ENCODE measurements around the gene PROSER3. TPM values are rescaled to one million over a fixed set of nuclear protein-coding genes. Genes with fewer than 3 reads are reported as not detected.
A peak's percentile ranks its signal among the peaks of the same experiment; 100 is the strongest.

Gene PROSER3
- total and polyA plus RNA-seq, 9 of the 15 experiments (the other 6 are each of a cell fraction or from before 2014, with no cell fraction given) = 1.0 to 39.5 (median 5.1) TPM

DNA sequence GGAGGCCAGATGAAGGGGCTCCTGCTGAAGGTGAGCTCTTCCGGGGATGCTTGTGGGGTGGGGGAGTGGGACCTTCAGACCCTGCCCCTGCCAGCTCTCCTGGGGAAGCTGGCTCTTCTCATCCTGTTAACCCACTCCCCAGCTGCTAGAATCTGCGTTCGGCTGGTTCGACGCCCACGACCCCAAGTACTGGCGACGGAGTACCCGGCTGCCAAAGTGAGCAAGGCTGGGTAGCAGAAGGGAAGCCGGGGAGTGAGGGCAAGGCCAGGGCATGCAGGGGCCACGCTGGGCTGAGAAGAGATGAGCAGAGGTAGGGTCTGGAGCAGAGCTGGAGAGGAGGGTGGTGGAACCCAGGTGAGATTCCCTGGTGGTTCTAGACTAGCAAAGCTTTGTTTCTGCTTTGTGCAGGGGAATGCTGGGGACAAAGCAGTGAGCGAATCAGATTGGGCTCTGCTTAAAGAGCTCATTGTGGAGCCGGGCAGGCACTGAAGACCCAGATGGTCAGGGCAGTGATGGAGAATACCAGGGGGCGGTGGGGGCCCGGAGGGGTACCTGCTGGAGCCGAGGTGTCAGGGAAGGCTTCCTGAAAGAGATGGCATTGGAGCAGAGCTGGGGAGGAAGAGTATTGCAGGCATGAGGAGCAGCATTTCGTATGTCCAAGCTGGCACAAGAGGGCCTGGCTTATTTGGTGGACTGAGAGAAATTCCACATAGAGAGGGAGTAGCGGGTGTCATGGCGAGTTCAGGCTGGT lies 29.8 kb upstream of the PROSER3 start:
- Histone ChIP-seq H3K4me3 (no peak overlapping the region), H3K9ac (ENCODE audit: insufficient read depth in 1 of 2, low read depth in 2 of 2, low read length in 2 of 2) (no peak overlapping the region), H2AFZ (ENCODE audit: low read depth, low read length) (no peak overlapping the region), H3K36me3 (ENCODE audit: control insufficient read depth, insufficient read depth, low read length) (peaks cover 96% of the 10 kb centered on the region; the same call in 2 of the 3 replicates), H3K27me3 (ENCODE audit: control insufficient read depth in 2 of 2, insufficient read depth in 2 of 2, low read length in 2 of 2) (no peaks in the 10 kb centered on the region), H3K27ac (ENCODE audit: extremely low read depth, low read depth, low read length) (no peak overlapping the region), H3K9me1 (ENCODE audit: control insufficient read depth, insufficient read depth, low read length) (no peaks in the 10 kb centered on the region), H3K4me2 (ENCODE audit: insufficient read depth, low read length) (no peak overlapping the region), H3K4me1 (replicated peaks in 1 of 2; ENCODE audit: control insufficient read depth in 2 of 2, insufficient read depth in 2 of 2, low read length in 2 of 2) (peaks cover 0 to 10% of the 10 kb centered on the region in 2 experiments; a peak in 1 of 5 replicates), H3K9me3 (replicated peaks; ENCODE audit: control insufficient read depth, insufficient read depth, low read depth, low read length) (no peaks in the 10 kb centered on the region), H3K79me2 (ENCODE audit: control insufficient read depth, insufficient read depth, low read length) (no peaks in the 10 kb centered on the region), H4K20me1 (replicated peaks; ENCODE audit: control insufficient read depth, insufficient read depth, low read length) (0 out of 2 replicates have a peak, but pooled peaks cover 2% of the 10 kb centered on the region)
- POLR2A ChIA-PET = interaction anchor here (1.7 to 2.9 kb wide), 3 partner anchors 9 to 12 kb away, joined by 7 to 18 read pairs (median 12); partner anchors contain the start of gene KMT2B
- in situ Hi-C loops (cut with MboI) = no loop called here
- DNase-seq (ENCODE audit: extremely low read depth in 1 of 4, low spot score in 3 of 4) (no peak), ATAC-seq (no peak), FAIRE-seq (no peak)
- intact Hi-C loops (cut with micrococcal nuclease) = no loop called here
- CTCF ChIA-PET (ENCODE audit: low intra/inter-chr PET ratio) = no interaction called here
- TF ChIP-seq RUNX1 (IDR thresholded peaks at IDR 0.05; ENCODE audit: low read depth) = no peak
- TF ChIP-seq, protein P1, sequence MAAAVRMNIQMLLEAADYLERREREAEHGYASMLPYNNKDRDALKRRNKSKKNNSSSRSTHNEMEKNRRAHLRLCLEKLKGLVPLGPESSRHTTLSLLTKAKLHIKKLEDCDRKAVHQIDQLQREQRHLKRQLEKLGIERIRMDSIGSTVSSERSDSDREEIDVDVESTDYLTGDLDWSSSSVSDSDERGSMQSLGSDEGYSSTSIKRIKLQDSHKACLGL (CRISPR knock-in tag; IDR thresholded peaks at IDR 0.05; ENCODE audit: borderline replicate concordance, poor library complexity, severe bottlenecking) = no peak
- TF ChIP-seq TAF1 (IDR thresholded peaks at IDR 0.05; ENCODE audit: control insufficient read depth, extremely low read depth, insufficient read depth, low read length, severe bottlenecking) = no peak
- TF ChIP-seq FOXP1 (CRISPR knock-in tag; IDR thresholded peaks at IDR 0.05) = no peak
- no peak for TF ChIP-seq SMARCA4 (IDR thresholded peaks at IDR 0.05)
- no peak for TF ChIP-seq ZBTB33 (CRISPR knock-in tag; IDR thresholded peaks at IDR 0.05)
- no peak for TF ChIP-seq ZFX (CRISPR knock-in tag; IDR thresholded peaks at IDR 0.05)
- TF ChIP-seq CHD1 (IDR thresholded peaks at IDR 0.05; ENCODE audit: low read length) = no peak
- no peak for TF ChIP-seq ZKSCAN3 (CRISPR knock-in tag; IDR thresholded peaks at IDR 0.05)
- no peak for TF ChIP-seq SMARCE1 (IDR thresholded peaks at IDR 0.05)
- no peak for TF ChIP-seq ZSCAN29 (IDR thresholded peaks at IDR 0.05)
- no peak for TF ChIP-seq HMGN3 (IDR thresholded peaks at IDR 0.05; ENCODE audit: borderline replicate concordance, extremely low read depth, insufficient read length, low read depth, low read length)
- no peak for TF ChIP-seq NFRKB (IDR thresholded peaks at IDR 0.05; ENCODE audit: low read depth)
- no peak for TF ChIP-seq MYBL2 (IDR thresholded peaks at IDR 0.05; ENCODE audit: low read depth)
- no peak for TF ChIP-seq MYBL2 (CRISPR knock-in tag; IDR thresholded peaks at IDR 0.05; ENCODE audit: borderline replicate concordance)
- TF ChIP-seq TAF15 (IDR thresholded peaks at IDR 0.05; ENCODE audit: low read depth, low read length) = no peak
- TF ChIP-seq ZNF217 (CRISPR knock-in tag; IDR thresholded peaks at IDR 0.05) = no peak
- TF ChIP-seq ZNF124 (CRISPR knock-in tag; IDR thresholded peaks at IDR 0.05) = no peak
- TF ChIP-seq CREBBP (IDR thresholded peaks at IDR 0.05; ENCODE audit: low read depth, low read length) = no peak
- WGBS (ENCODE audit: insufficient coverage, low coverage, missing lambda C conversion rate) = 91% methylated on average over 19 of the region's 19 CpGs
- TSS peak; percentile 40 for BruUV-seq (replicated peaks)

All from K562 (cell line).